Measurements from ENCODE around the gene MAP3K7. TPM values are rescaled to one million over a fixed set of nuclear protein-coding genes. Genes with fewer than 3 reads are reported as not detected.

Gene MAP3K7
- polyA plus RNA-seq, 1 experiment, result 23.1 TPM

DNA sequence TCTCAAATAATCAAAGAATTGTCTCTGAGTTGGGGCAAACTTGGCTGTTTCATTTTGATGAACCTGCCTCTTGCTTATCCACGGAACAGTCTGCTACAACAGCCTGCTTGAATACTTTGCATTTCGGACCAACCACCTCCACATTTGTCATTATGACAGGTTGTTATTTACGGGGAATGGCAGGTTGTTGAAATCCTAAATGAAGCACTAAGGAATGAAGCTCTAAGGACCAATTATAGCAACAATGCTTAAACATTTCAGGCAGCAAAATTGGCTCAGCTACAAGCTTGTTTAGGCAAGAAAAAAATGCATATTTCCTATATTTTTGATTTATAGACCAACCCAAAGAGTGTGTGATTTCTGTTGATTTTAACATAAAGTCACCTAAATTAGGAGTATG lies 84.5 kb downstream of the MAP3K7 start:
- DNase-seq (ENCODE audit: low read depth), result no peak
- ChIA-PET POLR2A (no interaction called here), CTCF (no interaction called here)
- Histone ChIP-seq H3K27me3 (ENCODE audit: control insufficient read depth, insufficient read depth, low read length) (no peaks in the 10 kb centered on the region), H3K36me3 (ENCODE audit: control insufficient read depth, insufficient read depth, low read length) (no peaks in the 10 kb centered on the region), H3K4me3 (ENCODE audit: low read depth, low read length) (no peak overlapping the region)
- TF ChIP-seq, protein P1, sequence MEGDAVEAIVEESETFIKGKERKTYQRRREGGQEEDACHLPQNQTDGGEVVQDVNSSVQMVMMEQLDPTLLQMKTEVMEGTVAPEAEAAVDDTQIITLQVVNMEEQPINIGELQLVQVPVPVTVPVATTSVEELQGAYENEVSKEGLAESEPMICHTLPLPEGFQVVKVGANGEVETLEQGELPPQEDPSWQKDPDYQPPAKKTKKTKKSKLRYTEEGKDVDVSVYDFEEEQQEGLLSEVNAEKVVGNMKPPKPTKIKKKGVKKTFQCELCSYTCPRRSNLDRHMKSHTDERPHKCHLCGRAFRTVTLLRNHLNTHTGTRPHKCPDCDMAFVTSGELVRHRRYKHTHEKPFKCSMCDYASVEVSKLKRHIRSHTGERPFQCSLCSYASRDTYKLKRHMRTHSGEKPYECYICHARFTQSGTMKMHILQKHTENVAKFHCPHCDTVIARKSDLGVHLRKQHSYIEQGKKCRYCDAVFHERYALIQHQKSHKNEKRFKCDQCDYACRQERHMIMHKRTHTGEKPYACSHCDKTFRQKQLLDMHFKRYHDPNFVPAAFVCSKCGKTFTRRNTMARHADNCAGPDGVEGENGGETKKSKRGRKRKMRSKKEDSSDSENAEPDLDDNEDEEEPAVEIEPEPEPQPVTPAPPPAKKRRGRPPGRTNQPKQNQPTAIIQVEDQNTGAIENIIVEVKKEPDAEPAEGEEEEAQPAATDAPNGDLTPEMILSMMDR (IDR thresholded peaks at IDR 0.05; ENCODE audit: insufficient read depth, low read depth, low read length), result no peak

- Histone ChIP-seq H3K4me3 (ENCODE audit: low read depth, low read length) (no peak overlapping the region), H3K36me3 (ENCODE audit: control insufficient read depth, insufficient read depth, low read length) (no peaks in the 10 kb centered on the region), H3K27me3 (ENCODE audit: control insufficient read depth, insufficient read depth, low read length) (no peaks in the 10 kb centered on the region)
- ChIA-PET CTCF (interaction anchor here (0.6 to 1.0 kb wide), 2 partner anchors 21 to 560 kb away, joined by 3 read pairs; no protein-coding TSS in a partner anchor), POLR2A (no interaction called here)
- DNase-seq (ENCODE audit: low read depth), result no peak
- TF ChIP-seq, protein P1 (IDR thresholded peaks at IDR 0.05; ENCODE audit: insufficient read depth, low read depth, low read length), result no peak
Observed at GRCh38 chr6:90500458-90500857, 86.4 kb downstream of the MAP3K7 start.

DNA sequence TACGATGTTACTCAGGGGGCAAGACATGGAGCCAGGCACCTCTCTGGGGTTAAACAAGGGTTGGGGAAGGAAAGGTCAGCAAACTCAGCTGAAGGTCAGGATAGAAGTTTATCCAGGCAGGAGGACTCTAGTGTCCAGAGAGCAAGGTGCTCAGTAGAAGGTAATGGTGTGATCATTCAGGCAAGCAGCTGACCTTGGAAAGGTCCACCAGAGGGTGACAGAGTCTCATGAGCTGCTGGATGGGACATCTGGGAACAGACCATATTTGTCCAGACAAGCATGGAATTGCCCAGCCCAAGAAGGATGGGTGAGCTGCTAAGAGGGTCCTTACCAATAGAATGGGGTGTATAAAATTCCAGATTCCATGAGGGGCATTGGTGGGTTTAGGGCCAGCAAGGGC lies 89.5 kb downstream of the MAP3K7 start:
- TF ChIP-seq, protein P1 (IDR thresholded peaks at IDR 0.05; ENCODE audit: insufficient read depth, low read depth, low read length), result peak; percentile 14; the same call in 1 of the 2 replicates
- ChIA-PET CTCF (interaction anchor here (1.5 to 1.9 kb wide), 2 partner anchors 13 to 18 kb away, joined by 5 to 6 read pairs; no protein-coding TSS in a partner anchor), POLR2A (no interaction called here)
- Histone ChIP-seq H3K27me3 (ENCODE audit: control insufficient read depth, insufficient read depth, low read length) (no peaks in the 10 kb centered on the region), H3K36me3 (ENCODE audit: control insufficient read depth, insufficient read depth, low read length) (no peaks in the 10 kb centered on the region), H3K4me3 (ENCODE audit: low read depth, low read length) (no peak overlapping the region)
- DNase-seq (ENCODE audit: low read depth), result no peak

DNA sequence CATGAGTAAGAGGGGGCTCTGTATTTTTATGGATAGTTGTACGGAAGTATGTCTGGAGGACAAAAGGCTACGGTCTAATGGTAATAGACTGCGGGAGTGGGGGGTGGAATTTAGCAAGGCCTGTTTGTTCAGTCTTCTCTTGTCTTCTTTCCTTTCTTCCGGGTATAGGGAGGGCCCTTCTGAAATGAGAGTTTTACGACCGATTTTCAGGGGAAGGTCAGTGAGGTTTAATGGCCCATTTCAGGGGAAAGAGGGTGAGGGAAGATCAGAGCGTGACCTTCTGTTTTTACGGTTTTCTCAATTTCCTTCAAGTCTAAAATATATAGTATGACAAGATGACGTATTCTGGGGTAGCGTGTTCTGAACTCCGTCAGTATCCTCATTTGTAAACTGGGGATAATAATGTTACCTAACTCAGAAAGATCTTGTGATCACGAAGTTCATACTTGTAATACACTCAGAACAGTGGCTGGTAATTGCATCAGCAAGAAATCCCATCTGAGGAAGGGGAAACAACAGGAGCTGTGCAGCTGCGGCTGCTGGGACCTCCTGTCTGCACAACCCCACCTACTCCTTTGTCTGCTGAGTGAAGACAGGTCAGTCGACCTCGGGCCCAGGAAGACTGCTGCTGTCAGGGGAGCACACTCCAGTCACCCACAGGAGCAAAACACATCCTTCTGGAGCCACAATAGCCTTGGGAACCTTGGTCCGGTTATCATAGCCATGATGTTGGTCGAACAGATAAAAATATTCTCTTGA lies 90.4 kb downstream of the MAP3K7 start:
- ChIA-PET CTCF (interaction anchor here (1.5 to 1.9 kb wide), 2 partner anchors 12 to 17 kb away, joined by 5 to 6 read pairs; no protein-coding TSS in a partner anchor), POLR2A (no interaction called here)
- no peaks in the 10 kb centered on the region for H3K27me3 ChIP-seq (ENCODE audit: control insufficient read depth, insufficient read depth, low read length)
- no peak overlapping the region for H3K4me3 ChIP-seq (ENCODE audit: low read depth, low read length)
- DNase-seq (ENCODE audit: low read depth), result no peak
- TF ChIP-seq, protein P1 (IDR thresholded peaks at IDR 0.05; ENCODE audit: insufficient read depth, low read depth, low read length), result no peak
- no peaks in the 10 kb centered on the region for H3K36me3 ChIP-seq (ENCODE audit: control insufficient read depth, insufficient read depth, low read length)

DNA sequence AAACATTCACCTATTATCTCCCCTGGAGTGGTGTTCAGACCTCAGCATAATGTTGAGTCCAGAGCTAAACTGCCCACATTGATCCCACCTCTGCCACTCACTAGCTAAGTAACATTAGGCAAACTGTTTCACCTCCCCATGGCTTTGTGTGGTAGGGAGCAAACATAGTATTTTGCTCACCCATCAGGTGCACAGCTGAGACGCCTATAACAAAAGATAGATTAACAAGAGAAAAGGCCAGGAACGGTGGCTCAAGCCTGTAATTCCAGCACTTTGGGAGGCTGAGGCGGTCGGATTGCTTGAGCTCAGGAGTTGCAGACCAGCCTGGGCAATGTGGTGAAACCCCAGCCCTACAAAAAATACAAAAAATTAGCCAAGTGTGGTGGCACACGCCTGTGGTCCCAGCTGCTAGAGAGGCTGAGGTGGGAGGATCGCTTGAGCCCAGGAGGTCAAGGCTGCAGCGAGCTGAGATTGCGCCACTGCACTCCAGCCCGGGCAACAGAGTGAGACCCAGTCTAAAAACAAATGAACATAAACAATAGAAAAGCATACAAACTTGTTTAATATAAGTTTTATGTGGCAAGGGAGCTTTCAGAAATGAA lies 91.6 kb downstream of the MAP3K7 start:
- DNase-seq (ENCODE audit: low read depth), result no peak
- Histone ChIP-seq H3K4me3 (ENCODE audit: low read depth, low read length) (no peak overlapping the region), H3K36me3 (ENCODE audit: control insufficient read depth, insufficient read depth, low read length) (no peaks in the 10 kb centered on the region), H3K27me3 (ENCODE audit: control insufficient read depth, insufficient read depth, low read length) (no peaks in the 10 kb centered on the region)
- CTCF ChIA-PET, result no interaction called here
- TF ChIP-seq, protein P1 (IDR thresholded peaks at IDR 0.05; ENCODE audit: insufficient read depth, low read depth, low read length), result no peak
- POLR2A ChIA-PET, result no interaction called here

All from BJ (cell line).